ENCODE results near the gene FAM107A.
A peak's percentile ranks its signal among the peaks of the same experiment; 100 is the strongest.
"Not testable (repeated sequence)": the region's sequence is repeated elsewhere in the genome, so short reads cannot be mapped to it uniquely, and the experiment has no call there.

The FAM107A gene

DNA sequence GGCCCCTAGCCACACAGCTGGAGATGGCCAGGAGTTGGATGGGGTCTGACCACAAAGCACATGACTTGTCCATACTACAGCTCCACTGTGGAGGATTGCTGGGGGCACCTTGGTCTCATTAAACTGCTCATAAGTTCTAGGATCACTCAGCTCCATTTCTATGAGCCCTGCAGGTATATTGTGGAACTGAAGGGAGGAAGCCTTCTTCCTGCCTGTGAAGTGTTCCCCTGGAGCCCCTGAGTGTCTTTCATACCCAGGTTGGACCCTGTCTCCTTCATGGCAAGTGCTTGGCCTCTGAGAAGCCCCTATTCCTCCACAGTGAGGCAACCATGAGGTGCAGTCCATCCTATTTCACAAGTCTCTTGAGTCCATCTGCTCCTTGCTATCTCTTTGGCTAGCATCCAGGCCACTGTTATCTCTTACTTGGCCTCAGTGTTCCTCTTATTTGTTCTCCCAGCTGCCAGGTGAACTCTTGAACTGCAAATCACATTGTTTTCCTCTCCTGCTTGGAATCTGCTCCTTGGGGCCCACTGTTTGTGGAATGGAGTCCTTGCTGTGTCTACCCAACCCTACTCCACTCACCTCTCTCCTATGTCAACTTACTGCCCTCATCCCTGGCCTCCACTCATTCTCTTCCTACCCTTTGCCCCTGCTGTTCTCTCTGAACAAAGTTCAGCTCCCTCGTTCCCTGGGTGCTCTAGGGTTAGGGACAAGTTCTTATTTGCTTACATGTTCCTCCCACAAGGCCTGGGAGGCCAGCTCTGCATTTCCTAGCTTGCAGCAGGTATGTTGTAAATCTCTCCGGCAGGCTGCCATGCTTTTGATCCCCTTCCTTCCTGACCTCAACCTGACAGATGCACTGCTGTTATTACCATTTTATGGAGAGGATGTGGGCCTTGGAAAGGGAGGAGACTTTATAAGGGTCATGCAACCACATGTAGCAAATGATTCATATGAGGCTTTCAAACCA lies 41.4 kb downstream of the FAM107A start:
- DNase-seq, result no peak

DNA sequence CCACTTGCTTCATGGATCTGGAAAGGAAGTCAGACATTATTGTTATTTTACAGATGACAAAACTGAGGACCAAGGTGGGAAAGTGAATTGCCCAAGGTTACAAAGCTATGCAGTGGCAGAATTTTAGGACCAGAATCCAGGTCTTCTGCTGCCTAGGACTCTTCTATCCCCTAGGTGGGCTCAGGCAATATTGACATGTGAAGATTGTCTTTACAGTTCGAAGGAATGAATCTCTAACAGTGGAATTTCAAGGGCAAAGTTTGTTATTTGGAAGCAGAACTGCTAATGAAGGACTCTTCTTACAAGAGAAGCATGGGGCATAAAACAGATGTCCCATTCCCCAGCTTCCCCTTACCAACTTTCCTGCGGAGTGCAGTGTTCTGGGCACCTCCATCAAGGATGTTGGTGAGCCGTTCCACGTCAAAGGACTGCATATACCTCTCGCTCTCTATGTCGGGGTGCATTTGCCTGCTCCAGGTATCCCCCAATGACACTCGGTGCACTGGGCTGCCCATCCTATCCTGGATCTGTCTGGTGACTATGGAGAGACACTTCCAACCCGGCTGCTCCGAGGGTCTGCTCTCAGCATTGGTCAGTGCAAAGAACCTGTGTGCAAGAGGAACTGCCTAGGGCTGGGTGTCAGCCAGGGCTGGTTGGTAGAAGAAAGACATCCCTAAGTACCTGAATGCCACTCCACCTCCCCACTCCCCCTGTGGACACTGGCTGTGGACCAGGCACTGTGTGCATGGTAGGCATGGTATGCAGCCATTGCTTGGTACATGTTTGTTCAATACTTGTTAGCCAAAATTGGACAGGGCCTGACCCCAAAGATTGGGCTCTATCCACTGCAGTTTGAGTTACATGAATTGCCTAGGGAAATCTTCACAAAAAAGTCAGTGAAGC lies 42.3 kb downstream of the FAM107A start:
- no peak for DNase-seq

- peak; percentile 87 for DNase-seq
Observed at GRCh38 chr3:58532794-58533220, 44.4 kb downstream of the FAM107A start.

DNA sequence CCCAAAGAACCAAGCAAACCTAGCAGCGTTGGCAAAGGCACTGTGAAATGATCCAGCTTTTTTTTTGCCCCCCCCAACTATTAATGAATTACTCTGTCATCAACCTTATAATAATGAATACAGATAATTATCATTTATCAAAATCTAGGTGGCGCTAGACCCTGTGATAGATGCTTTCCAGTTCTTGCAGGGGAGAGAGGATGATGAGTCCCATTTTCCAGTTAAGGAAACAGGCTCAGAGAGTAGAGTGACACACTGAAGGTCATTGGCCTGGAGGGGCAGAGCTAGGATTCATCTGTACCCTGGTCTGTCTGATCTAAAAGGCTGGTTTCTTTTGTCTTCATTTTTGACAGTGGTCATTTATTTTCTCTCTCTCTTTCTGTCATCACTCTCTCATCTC lies 45.2 kb downstream of the FAM107A start:
- DNase-seq, result no peak

GRCh38 chr3:58531555-58531954 lies 45.6 kb downstream of the FAM107A start:
- no peak for DNase-seq

GRCh38 chr3:58530354-58530865 lies 46.8 kb downstream of the FAM107A start:
- no peak for DNase-seq

- peak; percentile 73 for DNase-seq
Observed at GRCh38 chr3:58529516-58530353, 47.5 kb downstream of the FAM107A start.

DNA sequence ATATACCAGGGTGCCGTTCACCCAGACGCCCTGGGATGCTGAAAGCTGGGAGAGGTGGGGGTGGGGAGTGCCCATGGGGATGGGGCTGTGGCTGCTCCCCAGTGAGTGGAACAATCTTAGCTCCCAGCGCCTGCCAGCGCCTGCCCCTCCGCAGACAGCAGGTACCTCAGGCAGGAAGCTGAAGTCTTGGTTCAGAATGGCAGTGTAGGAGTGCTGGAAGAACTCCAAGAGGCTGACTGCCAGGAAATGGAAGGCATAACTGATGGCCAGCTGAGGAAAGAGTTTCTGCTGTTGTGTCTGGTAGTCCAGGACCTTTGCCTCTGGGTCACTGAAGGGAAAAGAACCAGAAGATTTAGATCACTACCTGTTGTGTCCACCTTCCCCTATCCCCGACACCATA lies 48.6 kb downstream of the FAM107A start:
- DNase-seq, result no peak

DNA sequence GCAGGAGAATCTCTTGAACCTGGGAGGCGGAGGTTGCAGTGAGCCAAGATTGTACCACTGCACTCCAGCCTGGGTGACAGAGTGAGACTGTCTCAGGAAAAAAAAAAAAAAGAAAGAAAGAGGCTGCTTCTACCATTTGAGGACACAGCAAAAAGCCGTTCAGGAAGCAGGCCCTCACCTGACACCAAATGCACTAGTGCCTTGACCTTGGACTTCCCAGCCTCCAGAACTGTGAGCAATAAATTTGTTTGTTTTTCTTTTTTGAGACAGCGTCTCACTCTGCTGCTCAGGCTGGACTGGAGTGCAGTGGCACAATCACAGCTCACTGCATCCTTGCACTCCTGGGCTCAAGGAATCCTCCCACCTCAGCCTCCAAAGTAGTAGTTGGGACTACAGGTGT lies 49.8 kb downstream of the FAM107A start:
- DNase-seq, result not testable (repeated sequence)

DNA sequence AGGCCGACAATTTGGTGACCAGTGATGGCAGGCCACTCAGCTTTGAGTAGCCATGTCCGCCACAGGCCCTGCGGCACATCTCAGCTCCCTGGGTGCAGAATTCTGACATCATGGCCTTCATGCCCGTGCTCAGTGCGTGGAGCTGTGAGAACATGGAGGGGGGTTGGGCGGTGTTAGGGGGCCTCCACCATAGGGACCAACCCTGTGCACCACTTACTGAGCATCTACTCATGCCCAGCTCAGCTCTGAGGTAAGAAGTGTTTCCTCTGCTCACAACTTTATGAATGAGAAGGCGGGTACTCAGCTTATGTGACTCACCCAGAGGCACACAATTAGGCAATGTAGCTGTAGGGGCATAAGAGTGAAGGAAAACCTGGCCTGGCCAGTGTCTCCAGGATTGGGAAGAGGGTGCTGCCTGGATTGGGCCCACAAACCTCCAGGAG lies 50.7 kb downstream of the FAM107A start:
- no peak for DNase-seq

GRCh38 chr3:58524326-58524888 lies 52.8 kb downstream of the FAM107A start:
- no peak for DNase-seq

GRCh38 chr3:58522759-58523425 lies 54.3 kb downstream of the FAM107A start:
- no peak for DNase-seq

GRCh38 chr3:58521917-58522631 lies 55.1 kb downstream of the FAM107A start:
- DNase-seq, result peak; percentile 57

GRCh38 chr3:58521336-58521670 lies 55.9 kb downstream of the FAM107A start:
- DNase-seq, result no peak

- DNase-seq, result peak; percentile 50
Observed at GRCh38 chr3:58520403-58521335, 56.5 kb downstream of the FAM107A start.

DNA sequence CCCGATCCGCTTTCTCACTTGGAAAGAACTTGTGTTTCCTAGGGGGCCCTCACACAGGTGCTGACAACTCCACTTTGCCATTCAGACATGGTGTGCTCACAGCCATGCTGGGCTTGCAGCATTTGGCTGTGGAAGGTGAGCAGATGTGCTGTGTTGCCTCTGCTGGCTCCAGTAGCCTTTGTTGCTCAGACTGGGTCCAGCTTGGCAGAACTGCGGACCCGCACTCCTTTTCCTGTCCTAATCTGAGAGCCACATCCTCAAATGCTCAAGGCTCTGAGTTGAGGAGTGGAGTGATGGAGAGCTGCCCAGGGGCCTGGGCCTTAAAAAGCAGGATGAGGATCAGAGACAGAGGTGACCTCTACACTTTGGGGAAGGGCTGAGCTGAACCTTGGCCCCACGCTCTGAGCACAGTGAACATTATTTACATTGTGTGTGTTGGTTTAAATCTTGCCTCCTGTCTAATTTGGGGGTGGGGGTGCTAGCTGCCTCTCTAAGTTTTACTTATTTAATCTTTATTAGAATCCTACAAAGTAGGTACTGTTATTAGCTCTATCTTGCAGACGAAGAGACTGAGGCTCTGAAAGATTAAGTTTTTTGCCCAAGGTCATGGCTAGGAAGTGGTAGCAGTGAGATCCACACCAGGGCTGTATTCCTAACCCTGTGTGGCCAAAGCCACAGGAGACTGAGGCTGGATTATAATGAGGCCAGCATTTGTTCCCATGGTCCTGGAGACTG lies 57.4 kb downstream of the FAM107A start:
- no peak for DNase-seq

GRCh38 chr3:58518291-58518789 lies 58.9 kb downstream of the FAM107A start:
- DNase-seq, result peak; percentile 88

DNA sequence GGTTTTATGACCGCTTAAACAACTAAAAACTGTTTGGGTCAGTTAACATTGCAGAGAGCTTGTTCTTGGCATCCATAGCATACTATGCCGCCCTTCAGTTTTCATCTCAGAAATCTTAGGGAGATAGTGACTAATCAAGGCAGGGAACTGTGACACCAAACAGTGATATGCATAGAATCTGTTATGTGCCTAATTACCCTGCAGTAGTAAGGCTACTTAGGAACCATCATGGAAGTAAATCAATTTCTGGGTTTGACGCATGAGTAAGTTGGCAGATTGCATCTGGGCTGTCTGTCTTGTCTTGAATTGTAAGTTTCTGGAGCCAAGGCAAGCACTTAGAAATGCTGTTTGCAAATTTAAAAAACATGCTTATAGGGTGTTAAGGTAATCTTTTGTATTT lies 62.8 kb downstream of the FAM107A start:
- DNase-seq, result peak; percentile 55

All from eye (tissue), 1 donor.